Thoracic aorta (tissue), 2 donors: ENCODE data around the gene NDOR1. TPM values are rescaled to one million over a fixed set of nuclear protein-coding genes. Genes with fewer than 3 reads are reported as not detected.

ENCODE experiments used
- ATAC-seq: fragments of 150-250 bp; one replicate; pipeline ENCODE4 v1.8.0; 2017; ENCODE audit warnings: low read depth; ENCODE audit not compliant: insufficient number of reproducible peaks, low FRiP score
- DNase-seq: peaks from one replicate; pipeline ENCODE4 v3.0.0-alpha.2; 2020; ENCODE audit warnings: low spot score
- H3K27ac ChIP-seq, 2 donors: fragments of 200-600 bp; sonication (generic); 1 replicate in 1 of 2; 2 replicates in 1 of 2; pipeline ENCODE4 v1.5.1; 2016; ENCODE audit warnings: mild to moderate bottlenecking in 2 of 2, moderate library complexity in 2 of 2
- H3K27me3 ChIP-seq: fragments of 200-600 bp; sonication (generic); replicated peaks from 2 replicates; pipeline ENCODE4 v1.6.0; 2016; ENCODE audit warnings: mild to moderate bottlenecking; ENCODE audit not compliant: insufficient read depth
- H3K36me3 ChIP-seq: fragments of 200-600 bp; sonication (generic); one replicate; pipeline ENCODE4 v1.5.1; 2016
- H3K4me1 ChIP-seq, 2 donors: fragments of 200-600 bp; sonication (generic); 1 replicate in 1 of 2; 2 replicates in 1 of 2; pipeline versions ENCODE4 v1.5.1 to v1.6.0; 2016; ENCODE audit warnings: low read depth in 2 of 2, mild to moderate bottlenecking in 1 of 2; ENCODE audit not compliant: control insufficient read depth in 1 of 2
- H3K4me3 ChIP-seq: fragments of 200-600 bp; sonication (generic); 2 replicates; pipeline ENCODE4 v1.5.1; 2016; ENCODE audit warnings: mild to moderate bottlenecking
- H3K9me3 ChIP-seq: fragments of 200-600 bp; sonication (generic); 2 replicates; pipeline ENCODE4 v1.5.1; 2016
- CTCF ChIP-seq: fragments of 200-600 bp; sonication (generic); IDR thresholded peaks from one replicate; pipeline ENCODE4 v1.5.1; 2019; ENCODE audit warnings: antibody characterized with exemption
- total RNA-seq, 2 donors: library from RNA; depleted of rRNA; stranded (reverse); fragments of >200 nt; gene quantifications; one replicate each; pipeline versions ENCODE4 v1.1.0 to v1.2.3, GENCODE V29; 2016

The NDOR1 gene
- total RNA-seq, 2 donors from 2014 or later = 13.3 to 17.7 TPM

- no peak for DNase-seq
- no peak for ATAC-seq
- no peak for TF ChIP-seq CTCF
- Histone ChIP-seq H3K4me3 (no peak overlapping the region), H3K36me3 (peaks cover 12% of the 10 kb centered on the region), H3K27me3 (no peaks in the 10 kb centered on the region), H3K9me3 (no peaks in the 10 kb centered on the region), H3K27ac (no peak overlapping the region), H3K4me1 (peaks cover 6 to 23% of the 10 kb centered on the region in 2 donors)
Measured at GRCh38 chr9:137244486-137245449, 39.3 kb downstream of the NDOR1 start.

- H3K27ac ChIP-seq = no peak overlapping the region
- H3K9me3 ChIP-seq = no peaks in the 10 kb centered on the region
- no peaks in the 10 kb centered on the region for H3K27me3 ChIP-seq
- no peak for DNase-seq
- no peak overlapping the region for H3K4me3 ChIP-seq
- peaks cover 12% of the 10 kb centered on the region for H3K36me3 ChIP-seq
- peaks cover 6 to 20% of the 10 kb centered on the region in 2 donors for H3K4me1 ChIP-seq
- TF ChIP-seq CTCF = no peak
- ATAC-seq = no peak
Measured at GRCh38 chr9:137245450-137246421, 40.2 kb downstream of the NDOR1 start.

DNA sequence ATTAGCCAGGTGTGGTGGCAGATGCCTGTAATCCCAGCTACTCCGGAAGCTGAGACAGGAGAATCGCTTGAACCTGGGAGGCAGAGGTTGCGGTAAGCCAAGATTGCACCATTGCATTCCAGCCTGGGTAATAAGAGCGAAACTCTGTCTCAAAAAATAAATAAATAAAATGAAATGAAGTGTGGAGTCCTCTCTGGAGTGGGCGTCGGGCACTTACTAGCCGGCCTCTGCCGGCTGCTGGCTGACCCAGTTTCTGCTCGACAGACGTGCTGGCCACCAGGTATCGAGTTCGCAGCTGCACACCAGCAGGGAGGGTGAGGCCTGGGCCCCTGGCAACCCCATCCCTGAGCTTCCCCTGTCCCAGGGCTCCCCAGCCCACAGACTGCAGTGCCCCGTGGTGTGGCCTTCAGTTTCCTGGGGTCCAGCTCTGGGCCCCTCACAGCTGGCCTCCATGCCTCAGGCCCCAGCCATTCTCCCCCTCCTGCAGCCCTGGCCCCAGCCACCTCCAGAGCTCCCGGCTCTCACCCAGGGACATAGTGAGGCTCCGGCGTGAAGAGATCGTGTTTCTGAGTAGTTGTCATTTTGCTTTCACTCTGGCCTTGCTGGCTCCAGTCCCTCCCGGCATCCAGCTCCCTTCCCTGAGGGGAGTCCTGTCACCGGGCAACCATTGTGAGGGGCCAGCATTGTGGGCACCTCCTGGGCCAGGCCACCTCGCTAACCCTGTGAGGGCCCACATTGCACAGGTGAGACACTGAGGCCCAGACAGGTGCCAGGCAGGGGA is 41.8 kb downstream of the NDOR1 start:
- Histone ChIP-seq H3K27ac (no peak overlapping the region), H3K4me1 (peaks cover 5 to 13% of the 10 kb centered on the region in 2 donors), H3K27me3 (no peaks in the 10 kb centered on the region), H3K4me3 (no peak overlapping the region), H3K36me3 (peaks cover 12% of the 10 kb centered on the region), H3K9me3 (no peaks in the 10 kb centered on the region)
- DNase-seq = no peak
- TF ChIP-seq CTCF = no peak
- ATAC-seq = no peak

DNA sequence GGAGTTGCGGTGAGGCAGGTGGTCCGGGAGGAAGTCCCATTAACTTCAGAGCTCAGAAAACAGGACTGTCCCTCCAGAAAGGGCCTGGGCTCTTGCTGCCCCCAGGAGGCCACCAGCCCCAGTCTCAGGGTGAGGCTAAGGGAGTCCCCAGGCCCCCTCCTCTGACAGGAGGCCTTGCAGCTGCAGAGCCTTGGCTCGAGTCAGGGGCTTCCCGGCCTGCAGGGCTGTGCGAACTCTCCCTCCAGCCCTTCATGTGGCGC is 42.3 kb downstream of the NDOR1 start:
- DNase-seq (no peak), ATAC-seq (no peak)
- no peaks in the 10 kb centered on the region for H3K27me3 ChIP-seq
- TF ChIP-seq CTCF = no peak
- H3K27ac ChIP-seq = no peak overlapping the region
- H3K9me3 ChIP-seq = no peaks in the 10 kb centered on the region
- no peak overlapping the region for H3K4me3 ChIP-seq
- H3K4me1 ChIP-seq = peaks cover 0 to 8% of the 10 kb centered on the region in 2 donors
- H3K36me3 ChIP-seq = peaks cover 9% of the 10 kb centered on the region
